Liver (tissue), 9 donors: ENCODE measurements around the gene COL19A1. TPM values are rescaled to one million over a fixed set of nuclear protein-coding genes. Genes with fewer than 3 reads are reported as not detected.

ENCODE experiments used
- DNase-seq: peaks from one replicate; pipeline ENCODE4 v3.0.0-alpha.2; 2017; ENCODE audit warnings: low spot score
- H3K27ac ChIP-seq, 2 donors: one replicate each; pipeline ENCODE4 v1.7.0; 2013; ENCODE audit warnings: inconsistent platforms in 2 of 2, low read length in 2 of 2, control low read depth in 1 of 2, low read depth in 1 of 2, mild to moderate bottlenecking in 1 of 2
- H3K27me3 ChIP-seq, 4 donors: one replicate each; pipeline versions ENCODE4 v1.6.1 to v1.7.0; 2013; ENCODE audit warnings: low read length in 3 of 4, inconsistent platforms in 1 of 4, mild to moderate bottlenecking in 1 of 4, moderate library complexity in 1 of 4; ENCODE audit not compliant: control insufficient read depth in 4 of 4, insufficient read depth in 4 of 4
- H3K36me3 ChIP-seq, 4 donors: one replicate each; pipeline versions ENCODE4 v1.6.1 to v1.7.0; 2013; ENCODE audit warnings: low read length in 3 of 4, mild to moderate bottlenecking in 3 of 4, low read depth in 1 of 4, moderate library complexity in 1 of 4; ENCODE audit not compliant: control insufficient read depth in 4 of 4, insufficient read depth in 3 of 4
- H3K4me1 ChIP-seq, 4 donors: one replicate each; pipeline versions ENCODE4 v1.6.1 to v1.7.0; 2013; ENCODE audit warnings: low read length in 3 of 4, mild to moderate bottlenecking in 3 of 4, moderate library complexity in 1 of 4; ENCODE audit not compliant: control insufficient read depth in 4 of 4, insufficient read depth in 4 of 4
- H3K4me3 ChIP-seq, 3 donors: one replicate each; pipeline versions ENCODE4 v1.6.1 to v1.7.0; 2013; ENCODE audit warnings: low read length in 3 of 3, control low read depth in 1 of 3, low read depth in 1 of 3, mild to moderate bottlenecking in 1 of 3
- H3K9ac ChIP-seq, 2 donors: one replicate each; pipeline ENCODE4 v1.7.0; 2013; ENCODE audit warnings: low read length in 2 of 2, mild to moderate bottlenecking in 2 of 2, moderate library complexity in 2 of 2, control low read depth in 1 of 2, low read depth in 1 of 2
- H3K9me3 ChIP-seq, 4 donors: one replicate each; pipeline versions ENCODE4 v1.6.1 to v1.7.0; 2013; ENCODE audit warnings: low read length in 3 of 4; ENCODE audit not compliant: control insufficient read depth in 4 of 4
- CTCF ChIP-seq: fragments of 150-350 bp; IDR thresholded peaks from 2 replicates; pipeline ENCODE4 v1.5.1; 2017; ENCODE audit warnings: improper control_type of control experiment, low read depth, low read length; ENCODE audit not compliant: missing input control
- EGR1 ChIP-seq, 2 donors: IDR thresholded peaks; 2 replicates each; pipeline ENCODE4 v1.6.1; 2016 to 2018; ENCODE audit warnings: antibody characterized with exemption in 2 of 2, low read depth in 2 of 2
- FOXA1 ChIP-seq: IDR thresholded peaks from 2 replicates; pipeline ENCODE4 v1.6.1; 2016; ENCODE audit warnings: antibody characterized with exemption
- FOXA2 ChIP-seq: IDR thresholded peaks from 2 replicates; pipeline ENCODE4 v1.6.1; 2016; ENCODE audit warnings: antibody characterized with exemption
- GABPA ChIP-seq, 2 donors: IDR thresholded peaks in 1 of 2; conservative IDR thresholded peaks in 1 of 2; 2 replicates each; pipeline ENCODE4 v1.6.1; 2016; ENCODE audit warnings: antibody characterized with exemption in 2 of 2, mild to moderate bottlenecking in 1 of 2, moderate library complexity in 1 of 2
- HNF4A ChIP-seq, 2 donors: conservative IDR thresholded peaks; 2 replicates each; pipeline ENCODE4 v1.6.1; 2016; ENCODE audit warnings: antibody characterized with exemption in 2 of 2, mild to moderate bottlenecking in 2 of 2
- HNF4G ChIP-seq: IDR thresholded peaks from 2 replicates; pipeline ENCODE4 v1.6.1; 2016; ENCODE audit warnings: antibody characterized with exemption
- JUND ChIP-seq, 2 donors: IDR thresholded peaks; 2 replicates each; pipeline ENCODE4 v1.6.1; 2016; ENCODE audit warnings: antibody characterized with exemption in 2 of 2
- NR2F2 ChIP-seq: IDR thresholded peaks from 2 replicates; pipeline ENCODE4 v1.6.1; 2016; ENCODE audit warnings: antibody characterized with exemption
- RAD21 ChIP-seq, 2 donors: IDR thresholded peaks; 2 replicates each; pipeline ENCODE4 v1.6.1; 2016; ENCODE audit warnings: antibody characterized with exemption in 2 of 2, mild to moderate bottlenecking in 2 of 2
- REST ChIP-seq: IDR thresholded peaks from 2 replicates; pipeline ENCODE4 v1.6.1; 2016; ENCODE audit warnings: antibody characterized with exemption, mild to moderate bottlenecking
- RXRA ChIP-seq, 2 donors: IDR thresholded peaks; 2 replicates each; pipeline ENCODE4 v1.6.1; 2017 to 2018; ENCODE audit warnings: antibody characterized with exemption in 2 of 2, mild to moderate bottlenecking in 1 of 2
- SP1 ChIP-seq: IDR thresholded peaks from 2 replicates; pipeline ENCODE4 v1.6.1; 2018; ENCODE audit warnings: antibody characterized with exemption, mild to moderate bottlenecking
- TAF1 ChIP-seq: conservative IDR thresholded peaks from 2 replicates; pipeline ENCODE4 v1.6.1; 2016; ENCODE audit warnings: antibody characterized with exemption, mild to moderate bottlenecking
- YY1 ChIP-seq: IDR thresholded peaks from 2 replicates; pipeline ENCODE4 v1.6.1; 2016; ENCODE audit warnings: antibody characterized with exemption, mild to moderate bottlenecking
- WGBS: extraction: QIAGEN DNeasy Blood & Tissue Kit; methylation state at CpG from one replicate; pipeline ENCODE4 v1.1.7; 2013; 5-methylcytosine and 5-hydroxymethylcytosine counted together
- polyA plus RNA-seq, 2 donors: library from polyadenylated mRNA; stranded (reverse) in 1 of 2; unstranded in 1 of 2; fragments of 200-250 nt in 1 of 2; fragments of >200 nt in 1 of 2; fragmentation: Nextera tagmentation in 1 of 2; extraction: Ambion mirVana in 1 of 2; gene quantifications; one replicate each; pipeline versions ENCODE4 v1.2.1 to v1.2.3, GENCODE V29; 2013 to 2015
- total RNA-seq, 2 donors: library from RNA; depleted of rRNA; stranded (reverse); fragments of >200 nt; gene quantifications; one replicate each; pipeline ENCODE4 v1.2.3, GENCODE V29; 2014
- TF ChIP-seq, protein P1 (sequence below): IDR thresholded peaks from 2 replicates; pipeline ENCODE4 v1.6.1; 2016; ENCODE audit warnings: antibody characterized with exemption
- TF ChIP-seq, protein P2 (sequence below): IDR thresholded peaks from 2 replicates; pipeline ENCODE4 v1.6.1; 2016; ENCODE audit warnings: antibody characterized with exemption
- TF ChIP-seq, protein P3 (sequence below): IDR thresholded peaks from 2 replicates; pipeline ENCODE4 v1.6.1; 2016; ENCODE audit warnings: antibody characterized with exemption
- donor health status: healthy.
- donor health status: healthy.
- donor health status: healthy.
- donor health status: healthy.
- donor health status: healthy.

The COL19A1 gene
- total and polyA plus RNA-seq, 4 donors, result 0.25 to 0.51 TPM; not detected in 2

GRCh38 chr6:70194421-70194820 is 328.1 kb downstream of the COL19A1 start:
- Histone ChIP-seq H3K4me3 (no peak overlapping the region), H3K36me3 (no peaks in the 10 kb centered on the region), H3K27me3 (peaks cover 0 to 4% (median 0%) of the 10 kb centered on the region in 4 donors), H3K4me1 (no peaks in the 10 kb centered on the region), H3K9ac (no peak overlapping the region), H3K27ac (no peak overlapping the region), H3K9me3 (no peaks in the 10 kb centered on the region)
- TF ChIP-seq HNF4A (conservative IDR thresholded peaks at IDR 0.05) (no peak), FOXA1 (no peak), YY1 (no peak), GABPA (IDR thresholded peaks at IDR 0.05 in 1 of 2, conservative IDR thresholded peaks at IDR 0.05 in 1 of 2) (no peak)
- DNase-seq, result no peak

DNA sequence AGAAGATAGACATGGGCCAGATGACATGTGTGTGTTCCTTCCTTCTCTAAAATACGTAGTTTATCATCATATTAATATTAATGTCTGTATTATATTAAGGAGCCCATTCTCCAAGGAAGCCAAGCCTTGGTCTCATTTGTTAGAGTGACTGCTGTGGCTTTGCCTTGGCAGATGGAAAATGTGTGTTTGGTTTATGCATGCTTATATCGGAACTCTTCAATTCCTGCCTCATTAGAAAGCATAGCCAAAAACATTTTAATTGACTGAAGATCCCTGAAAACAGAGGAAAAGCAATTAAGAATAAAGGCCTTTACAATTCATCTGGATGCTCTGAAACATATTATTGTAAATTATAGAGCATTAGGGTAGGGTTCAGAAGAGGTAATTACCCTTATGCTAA is 330.2 kb downstream of the COL19A1 start:
- no peak for DNase-seq
- Histone ChIP-seq H3K27me3 (peaks cover 0 to 4% (median 0%) of the 10 kb centered on the region in 4 donors), H3K4me3 (no peak overlapping the region), H3K9me3 (no peaks in the 10 kb centered on the region), H3K27ac (no peak overlapping the region), H3K9ac (no peak overlapping the region), H3K36me3 (no peaks in the 10 kb centered on the region), H3K4me1 (no peaks in the 10 kb centered on the region)
- TF ChIP-seq FOXA2, result no peak
- no peak for TF ChIP-seq SP1
- TF ChIP-seq RAD21 (IDR thresholded peaks at IDR 0.05), result no peak
- TF ChIP-seq, protein P1, sequence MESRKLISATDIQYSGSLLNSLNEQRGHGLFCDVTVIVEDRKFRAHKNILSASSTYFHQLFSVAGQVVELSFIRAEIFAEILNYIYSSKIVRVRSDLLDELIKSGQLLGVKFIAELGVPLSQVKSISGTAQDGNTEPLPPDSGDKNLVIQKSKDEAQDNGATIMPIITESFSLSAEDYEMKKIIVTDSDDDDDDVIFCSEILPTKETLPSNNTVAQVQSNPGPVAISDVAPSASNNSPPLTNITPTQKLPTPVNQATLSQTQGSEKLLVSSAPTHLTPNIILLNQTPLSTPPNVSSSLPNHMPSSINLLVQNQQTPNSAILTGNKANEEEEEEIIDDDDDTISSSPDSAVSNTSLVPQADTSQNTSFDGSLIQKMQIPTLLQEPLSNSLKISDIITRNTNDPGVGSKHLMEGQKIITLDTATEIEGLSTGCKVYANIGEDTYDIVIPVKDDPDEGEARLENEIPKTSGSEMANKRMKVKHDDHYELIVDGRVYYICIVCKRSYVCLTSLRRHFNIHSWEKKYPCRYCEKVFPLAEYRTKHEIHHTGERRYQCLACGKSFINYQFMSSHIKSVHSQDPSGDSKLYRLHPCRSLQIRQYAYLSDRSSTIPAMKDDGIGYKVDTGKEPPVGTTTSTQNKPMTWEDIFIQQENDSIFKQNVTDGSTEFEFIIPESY, result no peak
- TF ChIP-seq HNF4G, result no peak
- no peak for TF ChIP-seq REST
- no peak for TF ChIP-seq NR2F2
- TF ChIP-seq FOXA1, result no peak
- no peak for TF ChIP-seq GABPA (IDR thresholded peaks at IDR 0.05 in 1 of 2, conservative IDR thresholded peaks at IDR 0.05 in 1 of 2)
- no peak for TF ChIP-seq JUND (IDR thresholded peaks at IDR 0.05)
- TF ChIP-seq EGR1 (IDR thresholded peaks at IDR 0.05; ENCODE audit: low read depth in 2 of 2), result no peak
- TF ChIP-seq, protein P2, sequence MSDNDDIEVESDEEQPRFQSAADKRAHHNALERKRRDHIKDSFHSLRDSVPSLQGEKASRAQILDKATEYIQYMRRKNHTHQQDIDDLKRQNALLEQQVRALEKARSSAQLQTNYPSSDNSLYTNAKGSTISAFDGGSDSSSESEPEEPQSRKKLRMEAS, result no peak
- TF ChIP-seq YY1, result no peak
- no peak for TF ChIP-seq CTCF
- TF ChIP-seq HNF4A (conservative IDR thresholded peaks at IDR 0.05), result no peak
- TF ChIP-seq RXRA (IDR thresholded peaks at IDR 0.05), result no peak
- TF ChIP-seq TAF1, result no peak
- TF ChIP-seq, protein P3, sequence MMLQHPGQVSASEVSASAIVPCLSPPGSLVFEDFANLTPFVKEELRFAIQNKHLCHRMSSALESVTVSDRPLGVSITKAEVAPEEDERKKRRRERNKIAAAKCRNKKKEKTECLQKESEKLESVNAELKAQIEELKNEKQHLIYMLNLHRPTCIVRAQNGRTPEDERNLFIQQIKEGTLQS, result no peak
- WGBS, result 89% methylated on average over 2 of the region's 2 CpGs
